ENCODE data around the gene GTF3C4. TPM values are rescaled to one million over a fixed set of nuclear protein-coding genes. Genes with fewer than 3 reads are reported as not detected.

The GTF3C4 gene
- total RNA-seq, 1 donor from 2014 or later: 13.9 TPM

- peak; percentile 97 for DNase-seq (ENCODE audit: low read depth)
These were observed 22.9 kb upstream of the GTF3C4 start for GRCh38 chr9:132647355-132647754.

GRCh38 chr9:132647806-132648205 is 22.5 kb upstream of the GTF3C4 start:
- DNase-seq (ENCODE audit: low read depth): no peak

GRCh38 chr9:132648283-132648682 is 22.0 kb upstream of the GTF3C4 start:
- DNase-seq (ENCODE audit: low read depth): no peak

GRCh38 chr9:132648685-132649084 is 21.6 kb upstream of the GTF3C4 start:
- DNase-seq (ENCODE audit: low read depth): no peak

- peak; percentile 64 for DNase-seq (ENCODE audit: low read depth)
These were observed 19.0 kb upstream of the GTF3C4 start for GRCh38 chr9:132651259-132651658.

- no peak for DNase-seq (ENCODE audit: low read depth)
These were observed 14.0 kb upstream of the GTF3C4 start for GRCh38 chr9:132656299-132656698.

GRCh38 chr9:132662152-132662945 is 7.9 kb upstream of the GTF3C4 start:
- DNase-seq (ENCODE audit: low read depth): no peak

GRCh38 chr9:132663117-132663516 is 7.1 kb upstream of the GTF3C4 start:
- DNase-seq (ENCODE audit: low read depth): no peak

GRCh38 chr9:132663851-132664250 is 6.4 kb upstream of the GTF3C4 start:
- no peak for DNase-seq (ENCODE audit: low read depth)

- DNase-seq (ENCODE audit: low read depth): no peak
These were observed 956 bp upstream of the GTF3C4 start for GRCh38 chr9:132669319-132669697.

- peak; percentile 87 for DNase-seq (ENCODE audit: low read depth)
These were observed 387 bp upstream of the GTF3C4 start, which contains the start of gene DDX31 for GRCh38 chr9:132669698-132670456. DDX31 (minus strand) TSS chr9:132669983; CDS start chr9:132669934, 49 bp downstream.

- no peak for DNase-seq (ENCODE audit: low read depth)
These were observed 1.6 kb downstream of the GTF3C4 start for GRCh38 chr9:132671620-132672412.

- no peak for DNase-seq (ENCODE audit: low read depth)
These were observed 2.1 kb downstream of the GTF3C4 start for GRCh38 chr9:132672413-132672690.

- DNase-seq (ENCODE audit: low read depth): no peak
These were observed 3.1 kb downstream of the GTF3C4 start for GRCh38 chr9:132673355-132673754.

GRCh38 chr9:132674485-132674884 is 4.2 kb downstream of the GTF3C4 start:
- DNase-seq (ENCODE audit: low read depth): no peak

GRCh38 chr9:132677976-132678375 is 7.7 kb downstream of the GTF3C4 start:
- no peak for DNase-seq (ENCODE audit: low read depth)

- no peak for DNase-seq (ENCODE audit: low read depth)
These were observed 9.8 kb downstream of the GTF3C4 start for GRCh38 chr9:132679946-132680625.

- DNase-seq (ENCODE audit: low read depth): no peak
These were observed 11.3 kb downstream of the GTF3C4 start for GRCh38 chr9:132681561-132681960.

GRCh38 chr9:132683873-132684272 is 13.6 kb downstream of the GTF3C4 start:
- DNase-seq (ENCODE audit: low read depth): no peak

GRCh38 chr9:132690696-132691095 is 20.4 kb downstream of the GTF3C4 start:
- no peak for DNase-seq (ENCODE audit: low read depth)

- DNase-seq (ENCODE audit: low read depth): no peak
These were observed 23.9 kb downstream of the GTF3C4 start for GRCh38 chr9:132694144-132694543.

All from myocyte (in vitro differentiated cells).